Measurements from ENCODE around the gene UBE3A.

- TF ChIP-seq POLR2A (IDR thresholded peaks at IDR 0.05; ENCODE audit: low read length): no peak
- TF ChIP-seq GATA1 (IDR thresholded peaks at IDR 0.05; ENCODE audit: low read depth, low read length): no peak
Observed at GRCh38 chr15:25331860-25332259, 107.0 kb downstream of the UBE3A start.

All from erythroblast (primary cell).